Suppressor macrophage (primary cell): ENCODE data around the gene MT1F.
A peak's percentile ranks its signal among the peaks of the same experiment; 100 is the strongest.

Source experiments
- DNase-seq, 4 experiments: peaks; one replicate each; pipeline ENCODE4 v3.0.0-alpha.2; 2020 to 2022

The MT1F gene

GRCh38 chr16:56625943-56626654 is 31.7 kb upstream of the MT1F start:
- peak; percentile 31 to 61 (median 39) for DNase-seq

- DNase-seq: no peak
Observed at GRCh38 chr16:56626685-56627084, 31.1 kb upstream of the MT1F start.

- no peak for DNase-seq
Observed at GRCh38 chr16:56628486-56629350, 29.0 kb upstream of the MT1F start.

GRCh38 chr16:56629531-56629930 is 28.2 kb upstream of the MT1F start:
- peak in 1 of 4 experiments; percentile 22 for DNase-seq

- peak in 2 of 4 experiments; percentile 21 to 39 for DNase-seq
Observed at GRCh38 chr16:56630134-56630533, 27.6 kb upstream of the MT1F start.

GRCh38 chr16:56631197-56631596 is 26.6 kb upstream of the MT1F start:
- DNase-seq: no peak

GRCh38 chr16:56631832-56632155 is 26.0 kb upstream of the MT1F start:
- DNase-seq: peak in 1 of 4 experiments; percentile 32

GRCh38 chr16:56632156-56632847 is 25.5 kb upstream of the MT1F start, which contains the start of gene MT1M:
Gene MT1M, plus strand, starts transcription at chr16:56632659. Its CDS starts 73 bp downstream, at chr16:56632732.
- peak in 1 of 4 experiments; percentile 43 for DNase-seq

- DNase-seq: no peak
Observed at GRCh38 chr16:56632848-56633365, 24.9 kb upstream of the MT1F start.

GRCh38 chr16:56633535-56633934 is 24.2 kb upstream of the MT1F start:
- DNase-seq: no peak

- peak in 1 of 4 experiments; percentile 19 for DNase-seq
Observed at GRCh38 chr16:56634715-56635440, 22.9 kb upstream of the MT1F start.

- DNase-seq: no peak
Observed at GRCh38 chr16:56635441-56635967, 22.3 kb upstream of the MT1F start.

- no peak for DNase-seq
Observed at GRCh38 chr16:56636616-56637413, 20.9 kb upstream of the MT1F start.

- peak; percentile 38 to 68 (median 46) for DNase-seq
Observed at GRCh38 chr16:56637814-56638750, 19.7 kb upstream of the MT1F start, which contains the start of gene MT1A. Gene MT1A, plus strand, starts transcription at chr16:56638666. Its CDS starts 73 bp downstream, at chr16:56638739.

- DNase-seq: no peak
Observed at GRCh38 chr16:56639045-56639444, 18.7 kb upstream of the MT1F start.

GRCh38 chr16:56640076-56640475 is 17.7 kb upstream of the MT1F start:
- DNase-seq: no peak

- DNase-seq: no peak
Observed at GRCh38 chr16:56641166-56641565, 16.6 kb upstream of the MT1F start.

- DNase-seq: peak; percentile 78 to 91 (median 84)
Observed at GRCh38 chr16:56643080-56643778, 14.5 kb upstream of the MT1F start.

GRCh38 chr16:56643833-56644232 is 13.9 kb upstream of the MT1F start:
- no peak for DNase-seq
